Measurements from ENCODE around the gene KNSTRN.

Gene KNSTRN

GRCh38 chr15:40339621-40339945, 42.9 kb upstream of the KNSTRN start:
- H3K27ac ChIP-seq (ENCODE audit: low read depth, low read length): no peak overlapping the region
- H3K79me2 ChIP-seq (ENCODE audit: insufficient read depth, low read length): no peaks in the 10 kb centered on the region
- H3K9me3 ChIP-seq (ENCODE audit: insufficient read depth, low read length): no peaks in the 10 kb centered on the region
- no peaks in the 10 kb centered on the region for H3F3A ChIP-seq (ENCODE audit: insufficient read depth)
- H3K9me2 ChIP-seq (replicated peaks; ENCODE audit: insufficient read depth, low read length): no peaks in the 10 kb centered on the region
- TF ChIP-seq EZH2phosphoT487 (conservative IDR thresholded peaks at IDR 0.05; ENCODE audit: low read length): no peak
- TF ChIP-seq CTCF (IDR thresholded peaks at IDR 0.05; ENCODE audit: insufficient read depth, low read length, poor library complexity, severe bottlenecking): no peak
- H3K27me3 ChIP-seq (ENCODE audit: low read length): no peaks in the 10 kb centered on the region
- no peaks in the 10 kb centered on the region for H3K36me3 ChIP-seq (ENCODE audit: low read length)
- H4K20me1 ChIP-seq (ENCODE audit: low read depth, low read length): no peaks in the 10 kb centered on the region
- no peak overlapping the region for H3K4me3 ChIP-seq (ENCODE audit: insufficient read depth, low read length, poor library complexity, severe bottlenecking)
- H3K9ac ChIP-seq (ENCODE audit: low read length): no peak overlapping the region
- no peak overlapping the region for H3K4me2 ChIP-seq (ENCODE audit: low read depth, low read length, poor library complexity, severe bottlenecking)
- no peak overlapping the region for H2AFZ ChIP-seq (ENCODE audit: low read depth, low read length, severe bottlenecking)

- no peak overlapping the region for H3K9ac ChIP-seq (ENCODE audit: low read length)
- no peaks in the 10 kb centered on the region for H3K36me3 ChIP-seq (ENCODE audit: low read length)
- no peaks in the 10 kb centered on the region for H3F3A ChIP-seq (ENCODE audit: insufficient read depth)
- H3K27ac ChIP-seq (ENCODE audit: low read depth, low read length): no peak overlapping the region
- H3K27me3 ChIP-seq (ENCODE audit: low read length): no peaks in the 10 kb centered on the region
- no peak overlapping the region for H2AFZ ChIP-seq (ENCODE audit: low read depth, low read length, severe bottlenecking)
- no peaks in the 10 kb centered on the region for H3K9me2 ChIP-seq (replicated peaks; ENCODE audit: insufficient read depth, low read length)
- no peak overlapping the region for H3K4me2 ChIP-seq (ENCODE audit: low read depth, low read length, poor library complexity, severe bottlenecking)
- no peaks in the 10 kb centered on the region for H3K9me3 ChIP-seq (ENCODE audit: insufficient read depth, low read length)
- no peaks in the 10 kb centered on the region for H3K79me2 ChIP-seq (ENCODE audit: insufficient read depth, low read length)
- H3K4me3 ChIP-seq (ENCODE audit: insufficient read depth, low read length, poor library complexity, severe bottlenecking): no peak overlapping the region
- TF ChIP-seq CTCF (IDR thresholded peaks at IDR 0.05; ENCODE audit: insufficient read depth, low read length, poor library complexity, severe bottlenecking) (no peak), EZH2phosphoT487 (conservative IDR thresholded peaks at IDR 0.05; ENCODE audit: low read length) (no peak)
- H4K20me1 ChIP-seq (ENCODE audit: low read depth, low read length): no peaks in the 10 kb centered on the region
Measured at GRCh38 chr15:40340038-40340739, 42.3 kb upstream of the KNSTRN start.

GRCh38 chr15:40340740-40341400, 41.7 kb upstream of the KNSTRN start, which contains the start of gene CCDC9B:
TSS of gene CCDC9B (minus strand) at chr15:40340939. CDS start at chr15:40340819, 120 bp downstream.
- H3K9ac ChIP-seq (ENCODE audit: low read length): no peak within 1 kb of the TSS

More at GRCh38 chr15:40340740-40341400, 41.7 kb upstream of the KNSTRN start, which contains the start of gene CCDC9B:
- H2AFZ ChIP-seq (ENCODE audit: low read depth, low read length, severe bottlenecking): no peak within 1 kb of the TSS
- H3K36me3 ChIP-seq (ENCODE audit: low read length): no peaks in the 10 kb centered on the region
- no peak within 1 kb of the TSS for H3K4me3 ChIP-seq (ENCODE audit: insufficient read depth, low read length, poor library complexity, severe bottlenecking)
- H4K20me1 ChIP-seq (ENCODE audit: low read depth, low read length): no peaks in the 10 kb centered on the region
- no peaks in the 10 kb centered on the region for H3K79me2 ChIP-seq (ENCODE audit: insufficient read depth, low read length)
- H3K9me2 ChIP-seq (replicated peaks; ENCODE audit: insufficient read depth, low read length): no peaks in the 10 kb centered on the region
- no peak for TF ChIP-seq EZH2phosphoT487 (conservative IDR thresholded peaks at IDR 0.05; ENCODE audit: low read length)
- TF ChIP-seq CTCF (IDR thresholded peaks at IDR 0.05; ENCODE audit: insufficient read depth, low read length, poor library complexity, severe bottlenecking): no peak
- no peaks in the 10 kb centered on the region for H3K27me3 ChIP-seq (ENCODE audit: low read length)
- H3K27ac ChIP-seq (ENCODE audit: low read depth, low read length): no peak within 1 kb of the TSS
- H3K4me2 ChIP-seq (ENCODE audit: low read depth, low read length, poor library complexity, severe bottlenecking): no peak within 1 kb of the TSS
- H3K9me3 ChIP-seq (ENCODE audit: insufficient read depth, low read length): no peaks in the 10 kb centered on the region
- no peaks in the 10 kb centered on the region for H3F3A ChIP-seq (ENCODE audit: insufficient read depth)
